GM21717 (cell line): Measurements from ENCODE around the gene PIWIL1.

Experiments
- ATAC-seq: cut with Tn5 transposase; IDR thresholded peaks from one replicate; pipeline ENCODE4 v1.9.1; 2021; ENCODE audit warnings: mild to moderate bottlenecking, moderate library complexity; ENCODE audit not compliant: unreplicated experiment

Gene PIWIL1

GRCh38 chr12:130336723-130337487, 782 bp upstream of the PIWIL1 start:
- ATAC-seq = no peak

- ATAC-seq = no peak
Measured at GRCh38 chr12:130338794-130339601, 1.3 kb downstream of the PIWIL1 start.

GRCh38 chr12:130339951-130340350, 2.3 kb downstream of the PIWIL1 start:
- ATAC-seq = no peak

DNA sequence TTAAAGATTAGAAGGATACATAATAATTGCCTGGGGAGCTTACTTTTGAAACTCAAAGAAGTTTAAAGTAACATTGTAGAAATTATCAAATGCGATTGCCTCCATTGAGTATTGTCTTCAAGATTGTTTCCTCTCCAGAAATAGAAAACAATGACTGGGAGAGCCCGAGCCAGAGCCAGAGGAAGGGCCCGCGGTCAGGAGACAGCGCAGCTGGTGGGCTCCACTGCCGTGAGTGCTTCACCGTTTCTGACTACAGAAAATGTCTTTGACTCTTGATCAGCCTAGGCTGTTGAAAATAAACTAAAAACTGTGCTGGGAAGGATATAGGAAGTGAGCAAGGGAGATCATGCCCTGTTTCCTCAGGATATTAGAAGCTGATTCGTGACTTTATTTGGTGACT, 4.8 kb downstream of the PIWIL1 start:
- no peak for ATAC-seq

GRCh38 chr12:130342842-130343241, 5.2 kb downstream of the PIWIL1 start:
- ATAC-seq = no peak

DNA sequence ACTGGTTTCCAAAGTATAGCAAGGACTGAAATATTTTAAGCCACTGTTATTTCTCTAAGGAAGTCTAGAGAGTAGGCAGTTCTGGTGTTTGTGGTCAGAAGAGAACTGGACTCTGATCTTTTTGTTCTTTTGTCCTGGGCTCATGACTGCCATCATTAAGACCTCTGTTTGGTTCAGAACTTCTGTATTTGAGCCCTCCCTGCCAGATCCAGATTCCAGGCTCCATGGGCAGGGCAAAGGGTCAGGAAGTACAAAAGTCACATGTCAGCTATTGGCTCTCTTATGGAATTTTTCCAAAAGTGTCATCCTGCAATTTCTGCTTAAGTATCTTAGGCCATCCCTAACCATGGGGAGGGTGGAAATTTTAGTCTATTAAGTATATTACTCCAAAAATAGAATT, 6.8 kb downstream of the PIWIL1 start:
- ATAC-seq = no peak

DNA sequence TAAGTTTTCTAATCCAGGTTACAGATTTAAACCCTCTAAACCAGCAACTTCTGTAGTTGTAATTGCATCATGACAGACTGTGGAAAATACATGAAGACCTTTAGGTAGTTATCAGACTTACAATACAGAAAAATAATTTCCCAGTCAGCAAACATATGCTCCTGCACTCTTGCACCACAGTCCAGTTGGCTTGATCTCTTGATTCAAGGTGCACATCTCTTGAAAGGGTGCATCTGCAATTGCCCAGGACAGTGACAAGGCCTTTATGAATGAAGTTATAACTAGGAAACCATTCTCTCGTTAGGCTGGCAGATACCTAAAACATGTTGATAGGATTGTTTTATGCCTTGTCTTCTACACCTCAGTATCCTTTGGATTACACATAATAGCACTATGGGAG, 7.6 kb downstream of the PIWIL1 start:
- no peak for ATAC-seq

DNA sequence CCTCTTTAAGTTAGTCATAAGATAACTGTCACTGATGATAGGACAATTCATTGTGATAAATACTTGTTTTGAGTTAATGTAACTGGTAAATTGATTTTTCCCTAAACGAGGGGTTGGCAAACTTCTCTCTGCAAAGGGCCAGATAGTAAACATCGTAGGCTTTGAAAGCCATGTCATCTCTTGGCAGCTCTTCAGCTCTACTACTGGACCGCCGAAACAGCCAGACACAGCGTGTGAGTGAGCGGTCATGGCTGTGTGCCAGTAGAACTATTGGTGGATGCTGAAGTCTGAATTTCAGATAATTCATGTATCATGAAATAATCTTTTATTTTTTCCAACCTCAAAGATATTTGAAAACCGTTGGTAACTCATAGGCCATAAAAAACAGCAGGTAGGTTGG, 9.9 kb downstream of the PIWIL1 start:
- ATAC-seq = no peak

DNA sequence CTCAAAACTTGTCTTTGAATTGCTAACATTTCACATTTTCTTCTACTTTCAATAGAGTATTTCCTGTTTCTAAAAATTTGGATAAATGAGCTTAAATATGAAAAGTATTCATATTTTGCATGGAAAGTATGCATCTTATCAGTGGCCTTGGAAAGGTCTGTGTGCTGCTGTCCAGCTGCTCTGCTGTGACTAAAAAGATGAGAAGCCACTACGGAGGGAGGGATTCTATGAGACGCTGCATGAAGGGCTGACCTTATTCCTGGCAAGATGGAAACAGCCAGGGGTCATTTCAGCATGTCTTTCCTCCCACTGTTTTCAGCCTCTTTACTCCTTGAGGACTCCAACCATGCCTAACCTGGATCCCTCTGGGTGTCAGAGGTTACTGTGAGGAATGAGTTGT, 13.0 kb downstream of the PIWIL1 start:
- no peak for ATAC-seq

- no peak for ATAC-seq
Measured at GRCh38 chr12:130351326-130351725, 13.6 kb downstream of the PIWIL1 start.

DNA sequence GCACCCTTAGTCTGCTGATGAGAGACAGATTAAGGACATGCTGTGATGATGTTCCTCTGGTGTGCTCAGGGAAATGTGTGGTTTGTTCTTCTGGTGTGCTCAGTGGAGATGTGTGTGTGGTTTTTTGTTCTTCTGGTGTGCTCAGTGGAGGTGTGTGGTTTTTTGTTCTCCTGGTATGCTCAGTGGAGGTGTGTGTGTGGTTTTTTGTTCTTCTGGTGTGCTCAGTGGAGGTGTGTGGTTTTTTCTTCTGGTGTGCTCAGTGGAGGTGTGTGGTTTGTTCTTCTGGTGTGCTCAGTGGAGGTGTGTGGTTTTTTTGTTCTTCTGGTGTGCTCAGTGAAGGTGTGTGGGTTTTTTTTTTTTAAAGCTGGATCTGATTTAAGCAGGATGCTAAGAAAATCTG, 15.4 kb downstream of the PIWIL1 start:
- no peak for ATAC-seq

- ATAC-seq = no peak
Measured at GRCh38 chr12:130354407-130354806, 16.7 kb downstream of the PIWIL1 start.

DNA sequence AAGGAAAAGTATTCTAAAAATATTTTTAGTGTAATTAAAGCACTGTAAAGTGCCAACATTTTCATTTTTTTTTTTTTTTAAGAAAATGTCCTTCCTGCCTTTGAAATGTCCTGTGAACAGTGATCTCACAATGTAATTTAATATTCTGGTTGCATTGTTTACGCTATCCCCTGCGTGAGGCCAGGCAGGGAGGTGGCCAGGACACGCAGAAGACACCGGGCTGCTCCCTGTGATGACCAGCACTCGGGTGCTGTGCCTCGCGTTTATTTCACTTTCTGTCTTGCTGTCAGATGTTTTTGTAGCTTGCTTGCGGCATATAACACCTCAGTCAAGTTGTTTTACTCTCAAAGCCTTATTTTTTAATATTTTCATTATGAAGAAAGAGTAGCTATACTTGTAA, 18.5 kb downstream of the PIWIL1 start:
- no peak for ATAC-seq

GRCh38 chr12:130357241-130357640, 19.6 kb downstream of the PIWIL1 start:
- no peak for ATAC-seq

DNA sequence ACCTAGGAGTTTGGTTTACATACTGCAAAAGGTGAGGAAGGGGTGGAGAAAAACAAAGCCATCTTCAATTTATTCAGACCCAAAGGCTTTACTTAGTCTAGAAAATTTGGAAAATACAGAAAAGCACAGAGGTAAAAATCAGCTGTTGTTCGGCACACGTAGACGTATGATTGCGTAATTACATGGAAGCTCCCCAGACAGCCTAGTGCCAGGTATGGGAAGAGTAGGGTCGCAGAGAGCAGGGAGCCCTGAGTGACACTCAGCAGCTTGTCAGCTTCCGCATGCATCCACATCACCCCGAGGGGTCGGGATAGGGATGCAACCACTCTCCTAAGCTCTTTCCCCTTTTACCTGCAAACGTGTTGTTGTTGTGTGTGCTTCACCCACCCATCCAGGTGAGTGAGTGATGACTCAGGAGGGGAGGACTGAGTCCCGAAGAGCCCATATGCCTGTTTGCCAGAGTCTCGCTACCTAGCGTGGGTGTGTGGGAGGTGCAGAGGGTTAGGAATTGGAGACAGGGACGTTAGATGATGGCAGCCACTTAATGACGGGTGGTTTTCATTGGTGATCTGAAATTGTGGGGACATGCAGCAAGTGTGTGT, 20.1 kb downstream of the PIWIL1 start:
- ATAC-seq = no peak

DNA sequence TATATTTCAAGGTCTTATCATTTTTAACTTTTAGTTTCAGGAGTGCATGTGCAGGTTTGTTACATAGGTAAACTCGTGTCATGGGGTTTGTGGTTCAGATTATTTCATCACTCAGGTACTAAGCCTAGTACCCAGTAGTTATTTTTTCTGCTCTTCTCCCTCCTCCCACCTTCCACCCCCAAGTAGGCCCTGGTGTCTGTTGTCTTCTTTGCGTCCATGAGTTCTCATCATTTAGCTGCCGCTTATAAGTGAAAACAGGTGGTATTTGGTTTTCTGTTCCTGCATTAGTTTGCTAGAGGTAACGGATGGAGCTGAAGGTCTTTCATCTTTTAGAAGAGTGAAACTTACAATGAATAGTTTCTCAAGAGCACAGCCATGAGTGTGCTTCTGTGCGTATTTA, 24.4 kb downstream of the PIWIL1 start:
- no peak for ATAC-seq

DNA sequence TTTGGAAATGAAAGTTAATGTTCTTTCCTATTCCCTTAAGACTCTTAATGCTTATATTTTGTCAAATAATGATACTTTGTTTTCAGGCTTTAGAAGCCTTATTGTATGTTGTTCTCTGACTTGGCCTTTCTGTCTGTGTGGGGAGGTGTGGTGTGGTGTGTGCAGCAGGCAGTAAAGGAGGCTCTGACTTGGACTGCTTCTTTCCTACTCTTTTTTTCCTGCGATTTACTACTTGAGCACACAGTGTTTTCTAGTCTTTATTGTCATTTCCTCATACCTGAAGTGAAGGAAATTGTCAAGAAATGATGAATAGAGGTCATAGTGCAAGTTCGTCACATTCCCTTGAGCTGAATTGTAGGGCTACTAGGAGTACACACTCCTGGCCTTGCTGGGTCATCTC, 26.9 kb downstream of the PIWIL1 start:
- no peak for ATAC-seq

- ATAC-seq = no peak
Measured at GRCh38 chr12:130366159-130366558, 28.5 kb downstream of the PIWIL1 start.

- no peak for ATAC-seq
Measured at GRCh38 chr12:130367003-130367402, 29.3 kb downstream of the PIWIL1 start.

DNA sequence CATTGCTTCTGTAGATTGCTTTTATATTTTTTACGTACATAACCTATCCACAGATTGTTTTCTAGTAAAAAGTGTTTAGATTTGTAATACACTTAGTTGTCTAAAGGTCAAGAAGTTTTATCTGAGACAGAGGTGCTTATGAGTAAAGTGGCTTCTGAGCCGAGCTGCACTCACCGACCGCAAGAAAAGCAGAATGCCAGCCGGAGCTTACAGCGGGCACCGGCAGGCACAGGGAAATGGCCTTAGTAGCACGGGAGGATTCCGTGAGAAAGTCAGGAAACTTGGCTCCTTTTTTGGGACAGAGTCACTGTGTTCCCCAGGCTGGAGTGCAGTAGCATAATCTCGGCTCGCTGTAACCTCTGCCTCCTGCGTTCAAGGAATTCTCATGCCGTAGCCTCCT, 29.8 kb downstream of the PIWIL1 start:
- ATAC-seq = no peak

- no peak for ATAC-seq
Measured at GRCh38 chr12:130369816-130370215, 32.1 kb downstream of the PIWIL1 start.

DNA sequence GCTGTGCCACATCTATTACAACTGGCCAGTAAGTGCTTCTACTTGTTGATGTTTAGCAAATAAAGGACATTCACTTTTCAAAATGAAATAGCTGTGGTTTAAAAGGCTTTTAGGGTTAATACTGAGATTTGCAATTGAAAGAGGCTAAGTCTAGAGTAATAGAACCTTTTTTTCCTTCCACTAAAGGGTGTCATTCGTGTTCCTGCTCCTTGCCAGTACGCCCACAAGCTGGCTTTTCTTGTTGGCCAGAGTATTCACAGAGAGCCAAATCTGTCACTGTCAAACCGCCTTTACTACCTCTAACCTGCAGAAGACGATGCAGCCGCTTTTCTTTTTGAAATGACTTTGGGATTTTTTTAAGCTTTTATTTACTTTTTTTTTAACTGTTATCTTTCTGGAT, 33.6 kb downstream of the PIWIL1 start:
- ATAC-seq = no peak
